ENCODE results near the gene TGIF1.

TGIF1 gene

DNA sequence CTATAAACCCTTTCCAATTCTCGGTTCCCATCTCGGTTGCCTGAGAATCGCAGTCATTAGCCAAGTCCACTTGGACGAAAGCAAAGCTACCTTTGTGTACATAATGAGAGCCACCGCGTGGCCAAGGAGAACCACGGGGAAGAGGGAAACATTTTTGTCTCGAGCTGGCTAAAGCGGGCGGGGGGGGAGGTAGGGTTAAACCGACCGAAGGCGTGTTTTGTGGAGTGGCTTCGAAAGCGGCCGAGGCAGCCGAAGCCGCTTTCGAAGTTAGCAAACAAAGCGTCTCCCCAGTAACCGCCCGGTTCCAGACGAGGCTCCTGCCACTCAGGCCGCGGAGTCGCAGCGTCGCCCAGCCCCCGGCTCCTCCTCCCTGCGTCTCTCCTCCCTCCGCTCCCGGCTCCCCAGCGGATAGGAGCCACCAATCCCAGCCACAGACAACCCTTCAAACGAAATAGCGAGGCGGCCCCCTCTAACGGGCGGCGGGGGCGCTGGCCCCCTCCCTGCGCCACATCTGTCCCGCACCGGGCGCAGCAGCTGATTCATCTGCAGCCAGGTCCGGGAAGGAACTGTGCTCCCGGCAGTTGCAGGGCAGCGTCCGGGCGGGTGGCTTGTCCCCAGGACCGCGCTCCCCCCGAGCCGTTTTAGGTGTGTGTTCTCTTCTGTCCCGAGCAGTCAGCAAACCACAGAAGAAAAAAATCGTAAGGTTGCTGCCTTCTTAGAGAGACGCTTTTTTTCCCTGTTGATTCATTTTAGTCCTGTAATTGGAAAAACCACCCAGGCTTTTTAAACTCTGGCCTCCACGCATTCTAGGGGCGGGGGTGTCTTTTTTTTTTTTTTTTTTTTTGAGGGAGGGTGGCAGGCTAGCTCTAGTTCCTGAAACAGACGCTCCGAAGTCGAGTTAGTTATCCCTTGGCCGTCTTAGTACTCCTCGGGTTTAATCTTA lies 1.8 kb upstream of the TGIF1 start:
- H3K4me3 ChIP-seq (ENCODE audit: low read depth, low read length), result peak overlapping the region; percentile 91
- H3K27ac ChIP-seq, result peak overlapping the region; percentile 99
- peak overlapping the region; percentile 75 for H3K9ac ChIP-seq
- no peaks in the 10 kb centered on the region for H3K9me3 ChIP-seq (ENCODE audit: control insufficient read depth, low read length)
- no peaks in the 10 kb centered on the region for H3K36me3 ChIP-seq (ENCODE audit: control insufficient read depth, insufficient read depth, low read length)
- TF ChIP-seq, protein P1, sequence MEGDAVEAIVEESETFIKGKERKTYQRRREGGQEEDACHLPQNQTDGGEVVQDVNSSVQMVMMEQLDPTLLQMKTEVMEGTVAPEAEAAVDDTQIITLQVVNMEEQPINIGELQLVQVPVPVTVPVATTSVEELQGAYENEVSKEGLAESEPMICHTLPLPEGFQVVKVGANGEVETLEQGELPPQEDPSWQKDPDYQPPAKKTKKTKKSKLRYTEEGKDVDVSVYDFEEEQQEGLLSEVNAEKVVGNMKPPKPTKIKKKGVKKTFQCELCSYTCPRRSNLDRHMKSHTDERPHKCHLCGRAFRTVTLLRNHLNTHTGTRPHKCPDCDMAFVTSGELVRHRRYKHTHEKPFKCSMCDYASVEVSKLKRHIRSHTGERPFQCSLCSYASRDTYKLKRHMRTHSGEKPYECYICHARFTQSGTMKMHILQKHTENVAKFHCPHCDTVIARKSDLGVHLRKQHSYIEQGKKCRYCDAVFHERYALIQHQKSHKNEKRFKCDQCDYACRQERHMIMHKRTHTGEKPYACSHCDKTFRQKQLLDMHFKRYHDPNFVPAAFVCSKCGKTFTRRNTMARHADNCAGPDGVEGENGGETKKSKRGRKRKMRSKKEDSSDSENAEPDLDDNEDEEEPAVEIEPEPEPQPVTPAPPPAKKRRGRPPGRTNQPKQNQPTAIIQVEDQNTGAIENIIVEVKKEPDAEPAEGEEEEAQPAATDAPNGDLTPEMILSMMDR (IDR thresholded peaks at IDR 0.05), result no peak
- H3K79me2 ChIP-seq, result no peaks in the 10 kb centered on the region
- no peaks in the 10 kb centered on the region for H3K27me3 ChIP-seq (ENCODE audit: control insufficient read depth, insufficient read depth, low read length)
- H3K4me1 ChIP-seq, result peaks cover 6% of the 10 kb centered on the region
- peak overlapping the region; percentile 91 for H3K4me2 ChIP-seq (ENCODE audit: low read length)
- H2AFZ ChIP-seq, result peak overlapping the region; percentile 100

DNA sequence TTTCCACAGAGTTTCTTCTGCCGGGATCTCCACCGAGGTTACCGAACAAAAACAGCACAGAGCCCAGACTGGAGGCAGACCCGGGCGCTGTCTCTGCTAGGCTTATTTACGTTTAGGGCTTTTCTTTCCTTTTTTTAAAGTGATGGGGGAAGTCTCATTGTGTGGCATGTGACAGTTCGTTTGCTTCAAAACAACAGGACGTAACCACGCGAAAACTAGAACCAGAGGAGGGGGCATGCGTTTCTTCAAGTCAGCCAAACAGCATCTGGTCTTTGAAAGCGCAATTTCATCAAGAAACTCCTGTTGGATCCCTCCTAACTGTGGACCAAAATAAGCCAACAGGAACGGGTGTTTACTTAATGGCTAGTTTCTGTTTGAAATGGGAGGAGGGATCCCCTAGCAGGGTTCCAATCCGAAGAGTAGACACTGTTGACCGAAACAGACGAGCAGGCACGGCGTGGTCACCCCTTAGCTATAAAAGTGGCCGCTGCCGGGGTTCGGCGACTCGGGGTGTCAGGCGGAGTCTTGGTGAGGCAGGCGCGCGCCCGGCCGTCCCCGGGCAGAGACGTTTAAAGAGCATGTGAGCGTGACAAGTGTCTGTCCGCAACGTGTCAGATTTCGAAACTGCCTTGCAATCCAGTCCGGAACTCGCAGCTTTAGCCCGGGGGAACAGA lies 997 bp upstream of the TGIF1 start:
- peak overlapping the region; percentile 91 for H3K4me2 ChIP-seq (ENCODE audit: low read length)
- H3K27me3 ChIP-seq (ENCODE audit: control insufficient read depth, insufficient read depth, low read length), result no peaks in the 10 kb centered on the region
- no peaks in the 10 kb centered on the region for H3K9me3 ChIP-seq (ENCODE audit: control insufficient read depth, low read length)
- peak overlapping the region; percentile 99 for H3K27ac ChIP-seq
- TF ChIP-seq, protein P1 (IDR thresholded peaks at IDR 0.05), result no peak
- H3K9ac ChIP-seq, result peak overlapping the region; percentile 33
- H2AFZ ChIP-seq, result peak overlapping the region; percentile 100
- peaks cover 10% of the 10 kb centered on the region for H3K4me1 ChIP-seq
- H3K79me2 ChIP-seq, result no peaks in the 10 kb centered on the region
- H3K36me3 ChIP-seq (ENCODE audit: control insufficient read depth, insufficient read depth, low read length), result no peaks in the 10 kb centered on the region
- H3K4me3 ChIP-seq (ENCODE audit: low read depth, low read length), result peak overlapping the region; percentile 91

DNA sequence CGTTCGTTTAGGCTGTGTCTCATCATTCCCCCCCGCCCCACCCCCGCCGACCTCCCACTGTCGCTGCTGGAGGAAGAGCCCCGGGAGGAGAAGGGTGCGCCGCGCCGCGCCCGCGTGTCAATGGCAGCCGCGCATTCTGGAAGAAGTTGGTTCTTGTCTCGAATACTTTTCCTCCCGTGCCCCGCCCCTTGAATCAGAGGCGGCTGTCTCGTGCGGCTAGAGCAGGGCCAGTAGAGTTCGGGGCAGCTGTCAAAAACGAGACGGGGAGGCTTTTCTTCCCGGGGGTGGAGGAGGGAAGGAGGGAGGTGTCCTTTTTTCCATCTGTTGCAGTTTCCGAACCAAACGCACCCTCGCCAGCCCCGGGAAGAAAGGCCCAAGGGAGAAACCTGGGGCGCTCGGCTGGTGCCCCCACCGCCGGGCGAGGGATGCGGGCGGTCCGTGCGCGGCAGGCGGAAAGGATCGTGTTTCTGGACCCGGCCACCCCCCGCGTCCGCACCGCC lies 410 bp upstream of the TGIF1 start:
- peak overlapping the region; percentile 56 for H3K9ac ChIP-seq
- H3K36me3 ChIP-seq (ENCODE audit: control insufficient read depth, insufficient read depth, low read length), result no peaks in the 10 kb centered on the region
- H3K79me2 ChIP-seq, result no peaks in the 10 kb centered on the region
- TF ChIP-seq, protein P1 (IDR thresholded peaks at IDR 0.05), result no peak
- peaks cover 16% of the 10 kb centered on the region for H3K4me1 ChIP-seq
- no peaks in the 10 kb centered on the region for H3K9me3 ChIP-seq (ENCODE audit: control insufficient read depth, low read length)
- peak overlapping the region; percentile 91 for H3K4me2 ChIP-seq (ENCODE audit: low read length)
- peak overlapping the region; percentile 51 for H2AFZ ChIP-seq
- H3K27ac ChIP-seq, result peak overlapping the region; percentile 99
- no peaks in the 10 kb centered on the region for H3K27me3 ChIP-seq (ENCODE audit: control insufficient read depth, insufficient read depth, low read length)
- H3K4me3 ChIP-seq (ENCODE audit: low read depth, low read length), result peak overlapping the region; percentile 91

DNA sequence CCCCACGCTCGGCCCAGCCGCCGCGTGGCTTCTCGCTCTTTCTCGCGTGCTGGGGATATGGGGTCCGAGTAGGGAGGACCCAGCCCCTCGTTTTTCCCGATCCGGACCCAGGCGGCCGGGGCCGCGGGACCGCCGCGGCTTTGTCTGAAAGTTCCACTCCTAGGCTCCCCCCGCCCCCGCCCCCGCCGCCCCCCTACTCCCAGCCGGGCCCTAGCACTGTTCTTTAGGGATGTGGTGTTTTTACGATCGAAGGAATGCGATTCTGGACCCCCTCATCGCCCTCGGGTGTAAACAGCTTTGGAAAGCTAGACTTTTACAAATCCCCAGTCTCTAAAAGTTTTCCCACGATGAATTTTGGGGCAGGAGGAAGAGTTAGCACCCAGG lies 819 bp downstream of the TGIF1 start:
- H3K4me3 ChIP-seq (ENCODE audit: low read depth, low read length), result peak overlapping the region; percentile 98

More for the DNA sequence above, 819 bp downstream of the TGIF1 start:
- no peaks in the 10 kb centered on the region for H3K9me3 ChIP-seq (ENCODE audit: control insufficient read depth, low read length)
- H3K4me1 ChIP-seq, result peaks cover 20% of the 10 kb centered on the region
- TF ChIP-seq, protein P1 (IDR thresholded peaks at IDR 0.05), result no peak
- peaks cover 6% of the 10 kb centered on the region for H3K79me2 ChIP-seq
- H3K9ac ChIP-seq, result no peak overlapping the region
- H3K27me3 ChIP-seq (ENCODE audit: control insufficient read depth, insufficient read depth, low read length), result no peaks in the 10 kb centered on the region
- H2AFZ ChIP-seq, result peak overlapping the region; percentile 86
- H3K27ac ChIP-seq, result peak overlapping the region; percentile 99
- H3K4me2 ChIP-seq (ENCODE audit: low read length), result peak overlapping the region; percentile 95
- no peaks in the 10 kb centered on the region for H3K36me3 ChIP-seq (ENCODE audit: control insufficient read depth, insufficient read depth, low read length)

Data from parathyroid adenoma (tissue), 2 donors.